ENCODE data around the gene GARIN5A. TPM values are rescaled to one million over a fixed set of nuclear protein-coding genes. Genes with fewer than 3 reads are reported as not detected.

Gene GARIN5A
- total and polyA plus RNA-seq, 2 experiments from 2014 or later, result 0.20 TPM; not detected in 1

GRCh38 chr19:50505856-50506611 is 29.4 kb upstream of the GARIN5A start:
- in situ Hi-C loops (cut with MboI), result no loop called here
- WGBS, 2 experiments (ENCODE audit: low coverage in 1 of 2, low lambda C conversion rate in 2 of 2, missing lambda C conversion rate in 2 of 2), result 91 to 93% methylated on average over 17 to 29 of the region's 30 CpGs

GRCh38 chr19:50501568-50502475 is 25.2 kb upstream of the GARIN5A start:
- Histone ChIP-seq H3K9me2 (ENCODE audit: insufficient read depth) (no peaks in the 10 kb centered on the region), H2AFZ (no peak overlapping the region), H3K27ac (no peak overlapping the region), H3K4me2 (ENCODE audit: unreplicated experiment) (no peak overlapping the region), H3F3A (ENCODE audit: insufficient read depth) (no peaks in the 10 kb centered on the region), H3K4me3 (no peak overlapping the region), H4K20me1 (ENCODE audit: insufficient read depth) (no peaks in the 10 kb centered on the region), H3K9ac (no peak overlapping the region), H3K4me1 (ENCODE audit: insufficient read depth) (no peaks in the 10 kb centered on the region), H3K79me2 (ENCODE audit: insufficient read depth) (no peaks in the 10 kb centered on the region), H3K36me3 (ENCODE audit: low read depth) (no peaks in the 10 kb centered on the region), H3K27me3 (replicated peaks; ENCODE audit: insufficient read depth) (peaks cover 10% of the 10 kb centered on the region), H3K9me3 (ENCODE audit: low read depth) (no peaks in the 10 kb centered on the region)
- 51% methylated on average over 24 to 25 of the region's 25 CpGs for WGBS, 2 experiments (ENCODE audit: low coverage in 1 of 2, low lambda C conversion rate in 2 of 2, missing lambda C conversion rate in 2 of 2)
- DNase-seq, result no peak
- TF ChIP-seq EZH2 (IDR thresholded peaks at IDR 0.05; ENCODE audit: insufficient read depth, poor library complexity, severe bottlenecking) (no peak), EZH2phosphoT487 (IDR thresholded peaks at IDR 0.05; ENCODE audit: insufficient read depth, low read depth) (no peak)
- in situ Hi-C loops (cut with MboI), result no loop called here

More at GRCh38 chr19:50505856-50506611, 29.4 kb upstream of the GARIN5A start:
- no peaks in the 10 kb centered on the region for H3K4me1 ChIP-seq (ENCODE audit: insufficient read depth)
- no peaks in the 10 kb centered on the region for H3K36me3 ChIP-seq (ENCODE audit: low read depth)
- no peak overlapping the region for H3K4me2 ChIP-seq (ENCODE audit: unreplicated experiment)
- H3K27me3 ChIP-seq (replicated peaks; ENCODE audit: insufficient read depth), result no peaks in the 10 kb centered on the region
- H3F3A ChIP-seq (ENCODE audit: insufficient read depth), result no peaks in the 10 kb centered on the region
- no peak overlapping the region for H3K27ac ChIP-seq
- H3K4me3 ChIP-seq, result no peak overlapping the region
- no peaks in the 10 kb centered on the region for H3K9me2 ChIP-seq (ENCODE audit: insufficient read depth)
- no peak overlapping the region for H2AFZ ChIP-seq
- TF ChIP-seq EZH2phosphoT487 (IDR thresholded peaks at IDR 0.05; ENCODE audit: insufficient read depth, low read depth), result no peak
- TF ChIP-seq EZH2 (IDR thresholded peaks at IDR 0.05; ENCODE audit: insufficient read depth, poor library complexity, severe bottlenecking), result no peak
- no peak for DNase-seq
- no peaks in the 10 kb centered on the region for H3K9me3 ChIP-seq (ENCODE audit: low read depth)
- H4K20me1 ChIP-seq (ENCODE audit: insufficient read depth), result no peaks in the 10 kb centered on the region
- no peak overlapping the region for H3K9ac ChIP-seq
- H3K79me2 ChIP-seq (ENCODE audit: insufficient read depth), result peaks cover 10% of the 10 kb centered on the region; the same call in 1 of the 2 replicates

DNA sequence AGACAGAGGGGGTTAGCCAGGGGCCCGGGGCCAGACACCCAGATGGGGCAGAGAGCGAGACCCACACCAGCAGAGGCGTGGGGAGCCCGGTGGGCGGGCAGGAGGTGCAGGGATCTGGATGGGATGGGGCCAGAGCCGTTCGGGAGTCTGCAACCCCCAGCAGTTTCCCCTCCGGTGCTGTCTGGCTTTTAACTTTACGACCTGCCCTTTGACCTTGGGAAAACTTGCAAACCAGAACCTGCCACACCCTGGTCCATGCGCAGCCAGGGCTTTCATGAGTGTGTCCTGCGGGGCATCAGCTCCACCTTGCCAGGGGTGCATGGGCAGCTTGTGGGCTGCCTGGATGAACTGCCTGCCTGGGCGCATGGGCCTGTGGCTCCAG is 24.5 kb upstream of the GARIN5A start:
- Histone ChIP-seq H3K4me2 (ENCODE audit: unreplicated experiment) (no peak overlapping the region), H3K9me3 (ENCODE audit: low read depth) (no peaks in the 10 kb centered on the region), H4K20me1 (ENCODE audit: insufficient read depth) (no peaks in the 10 kb centered on the region), H3K4me3 (no peak overlapping the region), H3K9ac (no peak overlapping the region), H3F3A (ENCODE audit: insufficient read depth) (no peaks in the 10 kb centered on the region), H3K36me3 (ENCODE audit: low read depth) (no peaks in the 10 kb centered on the region), H3K27me3 (replicated peaks; ENCODE audit: insufficient read depth) (peaks cover 10% of the 10 kb centered on the region), H2AFZ (no peak overlapping the region), H3K27ac (no peak overlapping the region), H3K79me2 (ENCODE audit: insufficient read depth) (no peaks in the 10 kb centered on the region), H3K9me2 (ENCODE audit: insufficient read depth) (no peaks in the 10 kb centered on the region), H3K4me1 (ENCODE audit: insufficient read depth) (no peaks in the 10 kb centered on the region)
- DNase-seq, result no peak
- no peak for TF ChIP-seq EZH2 (IDR thresholded peaks at IDR 0.05; ENCODE audit: insufficient read depth, poor library complexity, severe bottlenecking)
- TF ChIP-seq EZH2phosphoT487 (IDR thresholded peaks at IDR 0.05; ENCODE audit: insufficient read depth, low read depth), result no peak
- in situ Hi-C loops (cut with MboI), result no loop called here
- WGBS, 2 experiments (ENCODE audit: low coverage in 1 of 2, low lambda C conversion rate in 2 of 2, missing lambda C conversion rate in 2 of 2), result 39 to 50% methylated on average over 10 to 12 of the region's 12 CpGs

DNA sequence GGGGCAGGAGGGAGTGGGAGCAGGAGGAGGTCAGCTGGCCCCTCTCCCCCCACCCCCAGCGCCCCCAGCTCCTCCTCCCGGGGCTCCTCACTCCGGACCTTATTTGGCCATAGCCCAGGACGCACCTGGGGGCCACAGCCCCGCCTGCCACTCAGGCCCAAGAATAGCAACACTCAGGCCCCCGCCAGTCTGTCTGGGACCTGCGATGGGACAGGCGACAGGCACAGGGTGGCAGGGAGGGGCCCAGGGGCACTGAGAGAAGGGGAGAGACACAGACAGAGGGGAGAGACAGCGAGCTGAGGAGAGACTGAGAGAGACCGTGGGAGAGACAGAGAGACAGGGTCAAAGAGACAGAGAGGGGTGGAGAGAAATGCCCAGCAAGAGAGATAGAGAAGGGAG is 24.1 kb upstream of the GARIN5A start:
- no peaks in the 10 kb centered on the region for H3F3A ChIP-seq (ENCODE audit: insufficient read depth)
- 33% methylated on average over 8 to 10 of the region's 10 CpGs for WGBS, 2 experiments (ENCODE audit: low coverage in 1 of 2, low lambda C conversion rate in 2 of 2, missing lambda C conversion rate in 2 of 2)
- no peaks in the 10 kb centered on the region for H3K9me3 ChIP-seq (ENCODE audit: low read depth)
- no peaks in the 10 kb centered on the region for H3K36me3 ChIP-seq (ENCODE audit: low read depth)
- H3K79me2 ChIP-seq (ENCODE audit: insufficient read depth), result no peaks in the 10 kb centered on the region
- no peak for TF ChIP-seq EZH2 (IDR thresholded peaks at IDR 0.05; ENCODE audit: insufficient read depth, poor library complexity, severe bottlenecking)
- TF ChIP-seq EZH2phosphoT487 (IDR thresholded peaks at IDR 0.05; ENCODE audit: insufficient read depth, low read depth), result no peak
- no peaks in the 10 kb centered on the region for H3K4me1 ChIP-seq (ENCODE audit: insufficient read depth)
- H4K20me1 ChIP-seq (ENCODE audit: insufficient read depth), result no peaks in the 10 kb centered on the region
- H3K27ac ChIP-seq, result no peak overlapping the region
- H3K9me2 ChIP-seq (ENCODE audit: insufficient read depth), result no peaks in the 10 kb centered on the region
- no peak overlapping the region for H3K4me3 ChIP-seq
- H3K4me2 ChIP-seq (ENCODE audit: unreplicated experiment), result no peak overlapping the region
- no peak overlapping the region for H2AFZ ChIP-seq
- in situ Hi-C loops (cut with MboI), result no loop called here
- DNase-seq, result no peak
- no peak overlapping the region for H3K9ac ChIP-seq
- peaks cover 10% of the 10 kb centered on the region for H3K27me3 ChIP-seq (replicated peaks; ENCODE audit: insufficient read depth)

Data from GM23248 (cell line).